Head of caudate nucleus (tissue), 42 donors: ENCODE data around the gene GALNT1.

Experiments
- DNase-seq, 42 donors: peaks; one replicate each; pipeline versions ENCODE4 v3.0.0 to v3.0.0-alpha.2; 2020 to 2021; ENCODE audit warnings: mixed read lengths in 7 of 42
- intact Hi-C: fragments of 100-400 bp; cut with DNase I; formaldehyde crosslinking; loops from one replicate; pipeline ENCODE4 v1.15.0; 2022

The GALNT1 gene

GRCh38 chr18:35696307-35696706 is 114.8 kb downstream of the GALNT1 start:
- intact Hi-C loops: no loop called here
- DNase-seq: no peak

- no peak for DNase-seq
- intact Hi-C loops: no loop called here
Observed at GRCh38 chr18:35697869-35698268, 116.3 kb downstream of the GALNT1 start.

- intact Hi-C loops: no loop called here
- DNase-seq: no peak
Observed at GRCh38 chr18:35703043-35703688, 121.6 kb downstream of the GALNT1 start.

GRCh38 chr18:35705988-35706387 is 124.4 kb downstream of the GALNT1 start:
- DNase-seq: no peak
- intact Hi-C loops: no loop called here

- DNase-seq: no peak
- intact Hi-C loops: no loop called here
Observed at GRCh38 chr18:35707247-35707646, 125.7 kb downstream of the GALNT1 start.

- intact Hi-C loops: no loop called here
- peak in 4 of 42 donors; percentile 8 to 38 (median 10) for DNase-seq
Observed at GRCh38 chr18:35707674-35708073, 126.1 kb downstream of the GALNT1 start.

GRCh38 chr18:35710581-35710980 is 129.0 kb downstream of the GALNT1 start:
- intact Hi-C loops: no loop called here
- no peak for DNase-seq

GRCh38 chr18:35711227-35711626 is 129.7 kb downstream of the GALNT1 start:
- no peak for DNase-seq
- intact Hi-C loops: no loop called here

- DNase-seq: no peak
- intact Hi-C loops: no loop called here
Observed at GRCh38 chr18:35713545-35713944, 132.0 kb downstream of the GALNT1 start.

- intact Hi-C loops: no loop called here
- DNase-seq: no peak
Observed at GRCh38 chr18:35714539-35714938, 133.0 kb downstream of the GALNT1 start.

GRCh38 chr18:35715139-35715538 is 133.6 kb downstream of the GALNT1 start:
- intact Hi-C loops: no loop called here
- no peak for DNase-seq

GRCh38 chr18:35716169-35716831 is 134.8 kb downstream of the GALNT1 start:
- no peak for DNase-seq
- intact Hi-C loops: no loop called here

- intact Hi-C loops: no loop called here
- no peak for DNase-seq
Observed at GRCh38 chr18:35717182-35717581, 135.6 kb downstream of the GALNT1 start.

GRCh38 chr18:35721431-35722081 is 140.0 kb downstream of the GALNT1 start:
- intact Hi-C loops: no loop called here
- no peak for DNase-seq

- intact Hi-C loops: no loop called here
- no peak for DNase-seq
Observed at GRCh38 chr18:35728676-35729075, 147.1 kb downstream of the GALNT1 start.

- no peak for DNase-seq
- intact Hi-C loops: no loop called here
Observed at GRCh38 chr18:35729991-35730668, 148.6 kb downstream of the GALNT1 start.

GRCh38 chr18:35730691-35731370 is 149.3 kb downstream of the GALNT1 start:
- DNase-seq: peak in 3 of 42 donors; percentile 5 to 24 (median 17)
- intact Hi-C loops: no loop called here

- DNase-seq: no peak
- intact Hi-C loops: no loop called here
Observed at GRCh38 chr18:35731701-35732100, 150.2 kb downstream of the GALNT1 start.

GRCh38 chr18:35732162-35732561 is 150.6 kb downstream of the GALNT1 start:
- intact Hi-C loops: no loop called here
- no peak for DNase-seq
